ENCODE measurements around the gene RPN2. TPM values are rescaled to one million over a fixed set of nuclear protein-coding genes. Genes with fewer than 3 reads are reported as not detected.
A peak's percentile ranks its signal among the peaks of the same experiment; 100 is the strongest.

Gene RPN2
- polyA plus RNA-seq, 4 donors: 32.9 to 208 (median 123) TPM

DNA sequence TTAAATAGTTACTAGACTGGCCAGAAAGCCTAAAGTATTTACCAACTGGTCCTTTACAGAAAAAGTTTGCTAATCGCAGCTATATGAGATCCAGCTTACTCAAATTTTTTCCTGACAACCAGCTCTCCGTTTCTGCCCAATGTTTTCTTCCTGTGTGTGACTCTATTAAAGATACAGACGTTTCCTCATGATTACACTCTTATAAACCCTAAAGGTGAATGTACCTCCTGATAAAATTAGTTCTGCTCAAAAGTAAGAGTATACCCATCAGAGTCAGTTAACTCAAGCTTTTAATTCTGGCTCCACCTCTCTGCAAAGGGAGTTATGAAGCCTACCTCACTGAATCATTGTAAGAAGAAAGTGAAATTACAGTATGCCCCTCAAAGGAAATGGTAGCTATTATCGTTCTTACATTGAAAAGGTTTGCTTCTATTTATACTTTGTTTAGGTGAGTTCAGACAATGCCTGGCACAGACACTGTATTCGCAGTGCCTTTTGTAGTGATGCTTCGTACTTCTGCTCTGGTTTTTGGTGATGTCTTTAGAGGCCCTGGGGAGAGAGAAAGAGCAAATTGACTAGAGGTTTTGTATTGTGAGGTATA lies 10.4 kb downstream of the RPN2 start:
- FAIRE-seq (no peak), DNase-seq (no peak)
- WGBS, 3 donors: 53 to 58% (median 57%) methylated on average over 6 of the region's 6 CpGs
- H3K36me3 ChIP-seq (ENCODE audit: control insufficient read depth in 3 of 3, insufficient read depth in 2 of 3, low read depth in 1 of 3, low read length in 3 of 3): peaks cover 9 to 53% (median 11%) of the 10 kb centered on the region in 3 donors
- no peak overlapping the region for H3K27ac ChIP-seq (ENCODE audit: low read depth in 1 of 3, low read length in 2 of 3)
- peaks cover 0 to 3% (median 1%) of the 10 kb centered on the region in 3 donors for H3K4me1 ChIP-seq (ENCODE audit: control insufficient read depth in 3 of 3, insufficient read depth in 2 of 3, low read depth in 1 of 3, low read length in 2 of 3)
- H3K4me3 ChIP-seq (ENCODE audit: low read depth in 1 of 3, low read length in 3 of 3): no peak overlapping the region
- H3K27me3 ChIP-seq (ENCODE audit: control insufficient read depth in 3 of 3, insufficient read depth in 3 of 3, low read length in 3 of 3): no peaks in the 10 kb centered on the region
- no peaks in the 10 kb centered on the region for H3K9me3 ChIP-seq (ENCODE audit: control insufficient read depth in 2 of 2, insufficient read depth in 1 of 2, low read depth in 1 of 2, low read length in 1 of 2)

DNA sequence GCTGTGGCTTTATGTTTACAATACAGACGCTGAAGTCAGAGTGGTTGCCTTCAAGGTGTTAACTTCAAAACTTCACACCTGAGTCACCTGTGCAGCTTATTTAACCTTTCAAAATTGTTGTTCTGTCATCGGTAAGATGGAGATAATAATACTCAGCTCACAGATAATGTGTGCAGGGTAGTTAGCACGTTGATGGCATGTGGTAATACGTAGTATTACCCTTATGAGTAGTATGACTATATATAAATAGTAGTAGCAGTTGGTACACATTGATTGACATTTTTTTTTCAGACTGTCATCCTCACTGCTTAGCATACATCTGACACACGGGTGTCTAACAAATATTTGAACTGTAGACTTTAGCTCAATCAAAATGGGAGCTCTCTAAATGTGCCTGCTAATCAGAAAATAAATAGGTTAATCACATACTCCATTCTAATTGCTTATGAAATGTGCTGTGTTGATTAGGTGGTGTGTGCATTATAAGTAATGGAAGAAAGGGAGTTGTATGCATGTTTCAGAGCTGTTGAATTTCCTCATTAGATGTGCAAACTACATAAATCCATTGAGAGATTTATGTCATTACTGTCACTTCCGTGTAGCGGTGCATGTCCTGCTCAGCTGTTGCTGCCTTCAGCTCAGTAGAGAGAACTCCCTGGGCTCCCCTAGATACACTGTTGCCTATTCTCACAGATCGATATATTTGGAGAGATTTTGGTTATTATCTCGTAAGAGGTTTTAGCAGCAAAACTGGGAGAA lies 11.4 kb downstream of the RPN2 start:
- Histone ChIP-seq H3K4me3 (ENCODE audit: low read depth in 1 of 3, low read length in 3 of 3) (no peak overlapping the region), H3K9me3 (ENCODE audit: control insufficient read depth in 2 of 2, insufficient read depth in 1 of 2, low read depth in 1 of 2, low read length in 1 of 2) (no peaks in the 10 kb centered on the region), H3K27ac (ENCODE audit: low read depth in 1 of 3, low read length in 2 of 3) (no peak overlapping the region), H3K36me3 (ENCODE audit: control insufficient read depth in 3 of 3, insufficient read depth in 2 of 3, low read depth in 1 of 3, low read length in 3 of 3) (peaks cover 7 to 55% (median 7%) of the 10 kb centered on the region in 3 donors), H3K4me1 (ENCODE audit: control insufficient read depth in 3 of 3, insufficient read depth in 2 of 3, low read depth in 1 of 3, low read length in 2 of 3) (peaks cover 0 to 6% (median 3%) of the 10 kb centered on the region in 3 donors), H3K27me3 (ENCODE audit: control insufficient read depth in 3 of 3, insufficient read depth in 3 of 3, low read length in 3 of 3) (no peaks in the 10 kb centered on the region)
- FAIRE-seq (no peak), DNase-seq (no peak)
- 61 to 74% (median 73%) methylated on average over 9 of the region's 9 CpGs for WGBS, 3 donors

DNA sequence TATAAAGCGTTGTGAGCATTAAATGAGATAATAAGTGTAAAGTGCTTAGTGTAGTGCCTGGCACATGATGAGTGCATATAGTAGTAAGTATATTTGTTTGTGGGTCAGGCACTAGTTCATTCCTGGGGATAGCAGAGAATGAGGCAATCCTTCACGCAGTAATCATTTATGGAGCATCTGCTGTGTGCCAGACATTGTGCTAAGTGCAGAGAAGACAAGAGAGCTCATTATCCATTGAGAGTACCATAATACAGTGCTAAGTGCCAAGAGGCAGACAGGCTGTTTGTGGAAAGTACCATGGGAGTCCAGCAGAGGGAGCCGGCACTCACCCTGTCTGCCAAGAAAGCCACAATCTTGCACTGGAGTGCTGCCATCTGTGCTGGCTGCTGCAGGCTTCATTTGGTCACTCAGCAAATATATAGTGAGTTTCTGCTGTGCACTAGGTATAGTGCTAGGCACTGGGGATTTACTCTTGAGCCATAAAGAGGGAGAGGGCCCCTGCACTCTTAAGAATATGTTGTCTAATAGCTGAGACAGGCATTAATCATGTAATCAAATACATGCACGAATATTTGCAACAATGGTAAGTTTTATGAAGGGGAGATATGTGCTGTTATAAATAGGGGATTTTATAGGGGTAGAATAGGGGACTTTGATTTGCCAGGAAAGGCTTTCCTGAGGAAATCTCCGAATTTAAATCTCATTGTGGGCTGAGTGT lies 13.2 kb downstream of the RPN2 start:
- FAIRE-seq (no peak), DNase-seq (peak; percentile 84 to 85)
- Histone ChIP-seq H3K27ac (ENCODE audit: low read depth in 1 of 3, low read length in 2 of 3) (no peak overlapping the region), H3K36me3 (ENCODE audit: control insufficient read depth in 3 of 3, insufficient read depth in 2 of 3, low read depth in 1 of 3, low read length in 3 of 3) (peaks cover 2 to 65% (median 2%) of the 10 kb centered on the region in 3 donors), H3K9me3 (ENCODE audit: control insufficient read depth in 2 of 2, insufficient read depth in 1 of 2, low read depth in 1 of 2, low read length in 1 of 2) (no peaks in the 10 kb centered on the region), H3K4me1 (ENCODE audit: control insufficient read depth in 3 of 3, insufficient read depth in 2 of 3, low read depth in 1 of 3, low read length in 2 of 3) (peaks cover 0 to 6% (median 3%) of the 10 kb centered on the region in 3 donors), H3K4me3 (ENCODE audit: low read depth in 1 of 3, low read length in 3 of 3) (no peak overlapping the region), H3K27me3 (ENCODE audit: control insufficient read depth in 3 of 3, insufficient read depth in 3 of 3, low read length in 3 of 3) (no peaks in the 10 kb centered on the region)
- 32 to 40% (median 35%) methylated on average over 5 of the region's 5 CpGs for WGBS, 3 donors

DNA sequence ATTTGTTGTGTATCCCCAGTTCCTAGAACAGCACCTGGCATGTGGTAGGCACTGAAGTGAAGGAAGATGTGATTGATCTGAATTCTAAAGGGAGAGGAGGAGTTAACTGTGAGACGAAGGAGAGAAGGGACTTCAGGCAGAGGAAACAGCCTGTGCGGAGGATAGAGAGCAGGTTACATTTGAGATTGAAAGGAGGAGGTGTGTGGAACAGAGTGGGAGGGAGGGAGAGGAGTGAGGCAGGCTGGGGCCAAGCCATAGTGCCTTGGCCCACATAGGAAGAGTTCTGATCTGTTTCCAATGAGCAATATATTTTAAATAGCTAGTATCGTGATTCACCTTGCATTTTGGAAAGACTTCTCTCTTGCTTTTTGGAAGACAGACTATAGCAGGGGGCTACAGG lies 14.1 kb downstream of the RPN2 start:
- peaks cover 0 to 6% (median 3%) of the 10 kb centered on the region in 3 donors for H3K4me1 ChIP-seq (ENCODE audit: control insufficient read depth in 3 of 3, insufficient read depth in 2 of 3, low read depth in 1 of 3, low read length in 2 of 3)
- no peak for FAIRE-seq
- WGBS, 3 donors: 92 to 96% (median 93%) methylated on average over 3 of the region's 3 CpGs

DNA sequence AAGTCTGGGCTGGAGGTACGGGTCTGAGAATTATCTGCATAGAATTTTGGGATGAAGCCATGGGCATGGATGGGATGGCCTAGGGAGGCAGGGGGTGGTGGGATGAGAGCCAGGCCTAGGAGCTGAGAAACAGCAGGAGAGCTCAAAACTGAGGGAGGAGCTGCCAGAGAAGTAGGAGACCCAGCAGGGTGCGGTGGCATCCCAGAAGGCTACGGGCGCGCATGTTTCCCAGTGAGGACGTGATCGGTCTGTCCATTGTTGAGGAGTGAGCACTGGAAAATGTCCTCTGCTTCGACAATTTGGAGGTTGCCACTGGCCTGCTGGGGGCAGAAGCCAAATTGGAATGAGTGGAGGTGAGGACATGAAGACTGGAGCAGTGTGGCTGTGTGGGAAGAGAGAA lies 14.7 kb downstream of the RPN2 start:
- Histone ChIP-seq H3K27me3 (ENCODE audit: control insufficient read depth in 3 of 3, insufficient read depth in 3 of 3, low read length in 3 of 3) (no peaks in the 10 kb centered on the region), H3K4me1 (ENCODE audit: control insufficient read depth in 3 of 3, insufficient read depth in 2 of 3, low read depth in 1 of 3, low read length in 2 of 3) (peaks cover 0 to 6% (median 3%) of the 10 kb centered on the region in 3 donors), H3K9me3 (ENCODE audit: control insufficient read depth in 2 of 2, insufficient read depth in 1 of 2, low read depth in 1 of 2, low read length in 1 of 2) (no peaks in the 10 kb centered on the region), H3K4me3 (ENCODE audit: low read depth in 1 of 3, low read length in 3 of 3) (no peak overlapping the region), H3K36me3 (ENCODE audit: control insufficient read depth in 3 of 3, insufficient read depth in 2 of 3, low read depth in 1 of 3, low read length in 3 of 3) (peaks cover 2 to 61% (median 4%) of the 10 kb centered on the region in 3 donors), H3K27ac (ENCODE audit: low read depth in 1 of 3, low read length in 2 of 3) (no peak overlapping the region)
- FAIRE-seq: no peak
- no peak for DNase-seq
- 94 to 96% (median 95%) methylated on average over 8 of the region's 8 CpGs for WGBS, 3 donors

More for the DNA sequence above, 14.1 kb downstream of the RPN2 start:
- DNase-seq: no peak
- Histone ChIP-seq H3K27ac (ENCODE audit: low read depth in 1 of 3, low read length in 2 of 3) (no peak overlapping the region), H3K4me3 (ENCODE audit: low read depth in 1 of 3, low read length in 3 of 3) (no peak overlapping the region), H3K27me3 (ENCODE audit: control insufficient read depth in 3 of 3, insufficient read depth in 3 of 3, low read length in 3 of 3) (no peaks in the 10 kb centered on the region), H3K36me3 (ENCODE audit: control insufficient read depth in 3 of 3, insufficient read depth in 2 of 3, low read depth in 1 of 3, low read length in 3 of 3) (peaks cover 2 to 62% (median 2%) of the 10 kb centered on the region in 3 donors), H3K9me3 (ENCODE audit: control insufficient read depth in 2 of 2, insufficient read depth in 1 of 2, low read depth in 1 of 2, low read length in 1 of 2) (no peaks in the 10 kb centered on the region)

DNA sequence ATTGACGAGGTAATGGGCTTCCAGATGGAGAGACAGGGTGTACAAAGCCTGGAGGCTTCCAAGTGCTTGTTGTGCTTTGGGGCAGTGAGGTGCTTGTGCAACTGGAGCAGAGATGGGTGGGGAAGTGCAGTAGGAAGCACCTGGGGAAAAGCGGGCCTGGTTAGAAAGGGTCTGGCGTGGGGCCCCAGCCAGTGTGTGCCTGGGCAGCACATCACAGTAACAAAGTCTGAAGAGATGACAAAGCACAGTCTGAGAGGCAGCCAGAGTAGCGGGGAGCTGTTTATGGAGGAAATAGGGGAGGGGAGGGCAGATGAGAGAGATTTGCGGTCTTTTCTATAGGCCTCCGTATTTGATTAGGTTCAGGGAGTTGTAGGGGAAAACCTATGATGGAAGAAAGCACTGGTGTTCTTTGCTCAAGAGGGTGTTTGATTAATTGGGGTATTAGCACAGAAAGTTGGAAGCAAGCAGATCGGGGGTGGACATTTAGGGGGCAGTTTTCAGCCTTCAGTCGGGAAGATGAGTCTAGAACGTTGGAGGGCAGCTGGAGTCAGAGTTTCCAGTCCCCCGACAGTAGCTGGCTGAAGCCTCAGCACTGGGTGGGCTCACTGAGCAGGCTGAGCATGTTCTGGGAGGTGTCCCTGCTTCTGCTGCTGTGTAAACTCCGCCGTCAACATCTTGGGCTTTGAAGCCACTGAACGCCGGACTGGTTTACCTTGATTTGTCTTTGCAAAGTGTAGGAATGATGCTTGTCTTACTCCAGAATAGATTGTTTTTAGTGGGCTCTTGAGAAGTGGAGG lies 15.7 kb downstream of the RPN2 start:
- H3K36me3 ChIP-seq (ENCODE audit: control insufficient read depth in 3 of 3, insufficient read depth in 2 of 3, low read depth in 1 of 3, low read length in 3 of 3): peaks cover 5 to 68% (median 6%) of the 10 kb centered on the region in 3 donors
- peak overlapping the region in 1 of 3 donors; percentile 30 for H3K27ac ChIP-seq (ENCODE audit: low read depth in 1 of 3, low read length in 2 of 3)
- peaks cover 0 to 6% (median 3%) of the 10 kb centered on the region in 3 donors for H3K4me1 ChIP-seq (ENCODE audit: control insufficient read depth in 3 of 3, insufficient read depth in 2 of 3, low read depth in 1 of 3, low read length in 2 of 3)
- FAIRE-seq (no peak), DNase-seq (no peak)
- no peak overlapping the region for H3K4me3 ChIP-seq (ENCODE audit: low read depth in 1 of 3, low read length in 3 of 3)
- WGBS, 3 donors: 54 to 71% (median 60%) methylated on average over 14 of the region's 14 CpGs
- H3K27me3 ChIP-seq (ENCODE audit: control insufficient read depth in 3 of 3, insufficient read depth in 3 of 3, low read length in 3 of 3): no peaks in the 10 kb centered on the region
- no peaks in the 10 kb centered on the region for H3K9me3 ChIP-seq (ENCODE audit: control insufficient read depth in 2 of 2, insufficient read depth in 1 of 2, low read depth in 1 of 2, low read length in 1 of 2)

DNA sequence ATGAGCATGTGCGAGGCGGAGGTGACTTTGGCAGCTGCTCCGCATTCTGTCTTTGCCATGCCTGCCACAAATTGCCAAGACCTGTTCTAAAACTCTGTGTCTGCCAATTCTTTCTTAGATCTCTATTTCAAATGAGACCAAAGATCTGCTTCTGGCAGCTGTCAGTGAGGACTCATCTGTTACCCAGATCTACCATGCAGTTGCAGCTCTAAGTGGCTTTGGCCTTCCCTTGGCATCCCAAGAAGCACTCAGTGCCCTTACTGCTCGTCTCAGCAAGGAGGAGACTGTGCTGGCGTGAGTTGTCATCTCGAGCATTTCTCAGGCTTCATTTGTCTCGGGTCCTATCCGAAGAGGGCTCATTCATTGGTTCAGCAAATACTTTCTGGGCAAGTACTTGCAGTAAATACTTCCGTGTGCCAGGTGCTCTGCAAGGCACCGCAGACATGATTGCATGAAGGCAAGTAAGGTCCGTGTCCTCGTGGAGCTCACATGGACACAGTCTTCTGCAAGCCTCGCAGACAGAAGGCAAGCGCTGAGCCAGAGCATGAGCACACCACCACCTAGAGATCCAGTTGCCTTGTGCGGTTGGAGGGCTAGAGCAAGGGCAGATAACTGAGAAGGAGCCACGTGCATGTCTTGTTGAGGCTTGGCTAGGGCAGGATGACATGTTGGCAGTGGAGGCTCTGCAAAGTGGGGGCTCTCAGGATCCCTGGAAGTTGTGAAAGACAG lies 20.0 kb downstream of the RPN2 start:
- Histone ChIP-seq H3K4me3 (ENCODE audit: low read depth in 1 of 3, low read length in 3 of 3) (no peak overlapping the region), H3K27me3 (ENCODE audit: control insufficient read depth in 3 of 3, insufficient read depth in 3 of 3, low read length in 3 of 3) (no peaks in the 10 kb centered on the region), H3K36me3 (ENCODE audit: control insufficient read depth in 3 of 3, insufficient read depth in 2 of 3, low read depth in 1 of 3, low read length in 3 of 3) (peaks cover 8 to 67% (median 10%) of the 10 kb centered on the region in 3 donors), H3K4me1 (ENCODE audit: control insufficient read depth in 3 of 3, insufficient read depth in 2 of 3, low read depth in 1 of 3, low read length in 2 of 3) (peaks cover 0 to 6% (median 0%) of the 10 kb centered on the region in 3 donors), H3K9me3 (ENCODE audit: control insufficient read depth in 2 of 2, insufficient read depth in 1 of 2, low read depth in 1 of 2, low read length in 1 of 2) (no peaks in the 10 kb centered on the region), H3K27ac (ENCODE audit: low read depth in 1 of 3, low read length in 2 of 3) (no peak overlapping the region)
- WGBS, 3 donors: 87 to 91% (median 88%) methylated on average over 16 of the region's 16 CpGs
- no peak for FAIRE-seq
- no peak for DNase-seq

All from small intestine (tissue), 7 donors.